Measurements from ENCODE around the gene UPF2.

UPF2 gene

GRCh38 chr10:12041766-12042408 is 722 bp downstream of the UPF2 start:
- H3K27me3 ChIP-seq (ENCODE audit: control insufficient read depth, insufficient read depth, low read length): no peaks in the 10 kb centered on the region
- H3K9me3 ChIP-seq (ENCODE audit: control insufficient read depth, insufficient read depth, low read length): no peaks in the 10 kb centered on the region
- H3K4me3 ChIP-seq (ENCODE audit: low read depth, low read length): peak overlapping the region; percentile 91
- H3K36me3 ChIP-seq (ENCODE audit: control insufficient read depth, insufficient read depth, low read length): no peaks in the 10 kb centered on the region
- peaks cover 13% of the 10 kb centered on the region for H3K4me1 ChIP-seq (ENCODE audit: control insufficient read depth, insufficient read depth, low read length)
- peak overlapping the region; percentile 84 for H3K9ac ChIP-seq (ENCODE audit: low read depth, low read length)
- peak overlapping the region; percentile 100 for H3K27ac ChIP-seq (ENCODE audit: low read depth, low read length)

- H3K36me3 ChIP-seq (ENCODE audit: control insufficient read depth, insufficient read depth, low read length): peaks cover 40% of the 10 kb centered on the region
- H3K9ac ChIP-seq (ENCODE audit: low read depth, low read length): no peak overlapping the region
- H3K9me3 ChIP-seq (ENCODE audit: control insufficient read depth, insufficient read depth, low read length): no peaks in the 10 kb centered on the region
- no peak overlapping the region for H3K27ac ChIP-seq (ENCODE audit: low read depth, low read length)
- H3K4me3 ChIP-seq (ENCODE audit: low read depth, low read length): no peak overlapping the region
- H3K27me3 ChIP-seq (ENCODE audit: control insufficient read depth, insufficient read depth, low read length): no peaks in the 10 kb centered on the region
- peaks cover 1% of the 10 kb centered on the region; the same call in 1 of the 2 replicates for H3K4me1 ChIP-seq (ENCODE audit: control insufficient read depth, insufficient read depth, low read length)
Observed at GRCh38 chr10:12036073-12036655, 6.4 kb downstream of the UPF2 start.

- Histone ChIP-seq H3K27me3 (ENCODE audit: control insufficient read depth, insufficient read depth, low read length) (no peaks in the 10 kb centered on the region), H3K9me3 (ENCODE audit: control insufficient read depth, insufficient read depth, low read length) (no peaks in the 10 kb centered on the region), H3K36me3 (ENCODE audit: control insufficient read depth, insufficient read depth, low read length) (peaks cover 70% of the 10 kb centered on the region), H3K4me3 (ENCODE audit: low read depth, low read length) (no peak overlapping the region), H3K27ac (ENCODE audit: low read depth, low read length) (no peak overlapping the region), H3K4me1 (ENCODE audit: control insufficient read depth, insufficient read depth, low read length) (peaks cover 4% of the 10 kb centered on the region; the same call in 1 of the 2 replicates), H3K9ac (ENCODE audit: low read depth, low read length) (no peak overlapping the region)
Observed at GRCh38 chr10:12031404-12031803, 11.2 kb downstream of the UPF2 start.

DNA sequence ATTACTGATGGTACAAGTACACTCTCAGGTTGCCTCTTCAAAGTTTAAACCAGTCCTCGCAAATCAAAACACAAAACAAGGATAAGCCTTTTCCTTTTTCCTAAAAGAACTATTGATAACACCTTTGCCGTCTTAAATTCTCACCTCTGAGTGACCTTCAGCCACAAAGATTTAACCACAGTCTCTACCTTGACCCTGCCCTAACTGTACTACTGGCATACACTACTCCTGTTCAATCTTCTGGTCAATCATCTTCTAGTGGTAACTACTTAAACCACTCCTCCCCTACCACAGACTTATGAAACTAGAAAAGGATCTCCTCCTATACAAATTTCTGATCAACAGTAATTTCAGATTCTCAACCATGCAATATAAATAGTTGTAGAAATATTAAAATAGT is 15.1 kb downstream of the UPF2 start:
- peaks cover 46% of the 10 kb centered on the region for H3K36me3 ChIP-seq (ENCODE audit: control insufficient read depth, insufficient read depth, low read length)
- no peak overlapping the region for H3K4me3 ChIP-seq (ENCODE audit: low read depth, low read length)
- H3K9me3 ChIP-seq (ENCODE audit: control insufficient read depth, insufficient read depth, low read length): no peaks in the 10 kb centered on the region
- H3K9ac ChIP-seq (ENCODE audit: low read depth, low read length): no peak overlapping the region
- H3K27me3 ChIP-seq (ENCODE audit: control insufficient read depth, insufficient read depth, low read length): no peaks in the 10 kb centered on the region
- H3K4me1 ChIP-seq (ENCODE audit: control insufficient read depth, insufficient read depth, low read length): peaks cover 4% of the 10 kb centered on the region; the same call in 1 of the 2 replicates
- no peak overlapping the region for H3K27ac ChIP-seq (ENCODE audit: low read depth, low read length)

DNA sequence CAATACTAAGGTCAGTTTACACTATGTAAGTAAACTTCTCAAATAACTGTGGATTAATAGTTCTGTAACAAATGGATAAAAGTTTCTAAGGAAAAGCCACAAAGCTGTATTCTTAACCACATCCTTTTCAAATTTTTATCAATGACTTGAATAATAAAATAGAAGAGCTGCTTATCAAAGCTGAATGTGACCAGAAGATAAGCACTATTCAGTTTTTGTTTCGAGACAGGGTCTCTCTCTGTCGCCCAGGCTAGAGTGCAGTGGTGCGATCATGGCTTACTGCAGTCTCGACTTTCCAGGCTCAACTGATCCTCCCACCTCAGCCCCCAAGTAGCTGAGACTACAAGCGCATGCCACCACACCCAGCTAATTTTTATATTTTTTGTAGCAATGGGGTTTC is 17.0 kb downstream of the UPF2 start:
- Histone ChIP-seq H3K9ac (ENCODE audit: low read depth, low read length) (no peak overlapping the region), H3K27ac (ENCODE audit: low read depth, low read length) (no peak overlapping the region), H3K36me3 (ENCODE audit: control insufficient read depth, insufficient read depth, low read length) (peaks cover 32% of the 10 kb centered on the region), H3K4me1 (ENCODE audit: control insufficient read depth, insufficient read depth, low read length) (peaks cover 4% of the 10 kb centered on the region; the same call in 1 of the 2 replicates), H3K27me3 (ENCODE audit: control insufficient read depth, insufficient read depth, low read length) (no peaks in the 10 kb centered on the region), H3K9me3 (ENCODE audit: control insufficient read depth, insufficient read depth, low read length) (no peaks in the 10 kb centered on the region), H3K4me3 (ENCODE audit: low read depth, low read length) (no peak overlapping the region)

- Histone ChIP-seq H3K36me3 (ENCODE audit: control insufficient read depth, insufficient read depth, low read length) (peaks cover 13% of the 10 kb centered on the region), H3K9ac (ENCODE audit: low read depth, low read length) (no peak overlapping the region), H3K27ac (ENCODE audit: low read depth, low read length) (no peak overlapping the region), H3K27me3 (ENCODE audit: control insufficient read depth, insufficient read depth, low read length) (no peaks in the 10 kb centered on the region), H3K4me3 (ENCODE audit: low read depth, low read length) (no peak overlapping the region), H3K9me3 (ENCODE audit: control insufficient read depth, insufficient read depth, low read length) (no peaks in the 10 kb centered on the region), H3K4me1 (ENCODE audit: control insufficient read depth, insufficient read depth, low read length) (no peaks in the 10 kb centered on the region)
Observed at GRCh38 chr10:12022580-12023257, 19.9 kb downstream of the UPF2 start.

DNA sequence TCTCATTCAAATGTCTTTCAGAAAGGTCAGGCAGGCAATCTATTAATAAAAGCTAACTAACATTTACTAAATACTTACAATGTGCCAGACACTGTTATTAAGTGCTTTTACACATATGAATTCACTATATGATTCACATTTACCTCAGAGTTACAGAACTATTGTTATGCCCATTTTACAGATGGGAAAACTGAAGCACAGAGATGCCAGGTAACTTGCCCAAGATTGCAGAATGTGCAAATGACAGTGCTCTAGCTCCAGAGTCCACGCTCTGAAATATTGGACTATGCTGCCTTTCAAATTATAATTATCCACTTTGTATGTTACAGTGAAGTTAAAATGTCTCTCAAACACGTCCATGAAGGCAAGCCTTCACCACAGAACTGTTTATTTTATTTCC is 22.0 kb downstream of the UPF2 start:
- H3K4me1 ChIP-seq (ENCODE audit: control insufficient read depth, insufficient read depth, low read length): no peaks in the 10 kb centered on the region
- no peaks in the 10 kb centered on the region for H3K27me3 ChIP-seq (ENCODE audit: control insufficient read depth, insufficient read depth, low read length)
- no peak overlapping the region for H3K27ac ChIP-seq (ENCODE audit: low read depth, low read length)

GRCh38 chr10:12019283-12019971 is 23.2 kb downstream of the UPF2 start:
- Histone ChIP-seq H3K36me3 (ENCODE audit: control insufficient read depth, insufficient read depth, low read length) (no peaks in the 10 kb centered on the region), H3K27ac (ENCODE audit: low read depth, low read length) (no peak overlapping the region)

More for the DNA sequence above, 22.0 kb downstream of the UPF2 start:
- Histone ChIP-seq H3K36me3 (ENCODE audit: control insufficient read depth, insufficient read depth, low read length) (0 out of 2 replicates have a peak, but pooled peaks cover 4% of the 10 kb centered on the region), H3K9ac (ENCODE audit: low read depth, low read length) (no peak overlapping the region), H3K9me3 (ENCODE audit: control insufficient read depth, insufficient read depth, low read length) (no peaks in the 10 kb centered on the region), H3K4me3 (ENCODE audit: low read depth, low read length) (no peak overlapping the region)

GRCh38 chr10:12018438-12019282 is 23.9 kb downstream of the UPF2 start:
- Histone ChIP-seq H3K27ac (ENCODE audit: low read depth, low read length) (no peak overlapping the region), H3K27me3 (ENCODE audit: control insufficient read depth, insufficient read depth, low read length) (no peaks in the 10 kb centered on the region), H3K4me1 (ENCODE audit: control insufficient read depth, insufficient read depth, low read length) (no peaks in the 10 kb centered on the region), H3K36me3 (ENCODE audit: control insufficient read depth, insufficient read depth, low read length) (peaks cover 4% of the 10 kb centered on the region; the same call in 1 of the 2 replicates), H3K9me3 (ENCODE audit: control insufficient read depth, insufficient read depth, low read length) (no peaks in the 10 kb centered on the region), H3K9ac (ENCODE audit: low read depth, low read length) (no peak overlapping the region), H3K4me3 (ENCODE audit: low read depth, low read length) (no peak overlapping the region)

More at GRCh38 chr10:12019283-12019971, 23.2 kb downstream of the UPF2 start:
- Histone ChIP-seq H3K9ac (ENCODE audit: low read depth, low read length) (no peak overlapping the region), H3K4me3 (ENCODE audit: low read depth, low read length) (no peak overlapping the region), H3K9me3 (ENCODE audit: control insufficient read depth, insufficient read depth, low read length) (no peaks in the 10 kb centered on the region), H3K4me1 (ENCODE audit: control insufficient read depth, insufficient read depth, low read length) (no peaks in the 10 kb centered on the region), H3K27me3 (ENCODE audit: control insufficient read depth, insufficient read depth, low read length) (no peaks in the 10 kb centered on the region)

GRCh38 chr10:12013926-12014325 is 28.7 kb downstream of the UPF2 start:
- Histone ChIP-seq H3K4me3 (ENCODE audit: low read depth, low read length) (no peak overlapping the region), H3K36me3 (ENCODE audit: control insufficient read depth, insufficient read depth, low read length) (peaks cover 33% of the 10 kb centered on the region)

More at GRCh38 chr10:12013926-12014325, 28.7 kb downstream of the UPF2 start:
- Histone ChIP-seq H3K27ac (ENCODE audit: low read depth, low read length) (no peak overlapping the region), H3K4me1 (ENCODE audit: control insufficient read depth, insufficient read depth, low read length) (no peaks in the 10 kb centered on the region), H3K9me3 (ENCODE audit: control insufficient read depth, insufficient read depth, low read length) (peaks cover 4% of the 10 kb centered on the region), H3K9ac (ENCODE audit: low read depth, low read length) (no peak overlapping the region), H3K27me3 (ENCODE audit: control insufficient read depth, insufficient read depth, low read length) (no peaks in the 10 kb centered on the region)
